Suprapubic skin (tissue), 4 donors: ENCODE data around the gene HMG20A. TPM values are rescaled to one million over a fixed set of nuclear protein-coding genes. Genes with fewer than 3 reads are reported as not detected.
A peak's percentile ranks its signal among the peaks of the same experiment; 100 is the strongest.

Experiments
- DNase-seq, 2 donors: peaks; one replicate each; pipeline ENCODE4 v3.0.0-alpha.2; 2019; ENCODE audit warnings: low spot score in 2 of 2
- H3K27ac ChIP-seq: fragments of 200-600 bp; sonication (generic); one replicate; pipeline ENCODE4 v1.5.1; 2019
- H3K27me3 ChIP-seq: fragments of 200-600 bp; sonication (generic); one replicate; pipeline ENCODE4 v1.5.1; 2019
- H3K36me3 ChIP-seq: fragments of 200-600 bp; sonication (generic); one replicate; pipeline ENCODE4 v1.5.1; 2019
- H3K4me1 ChIP-seq: fragments of 200-600 bp; sonication (generic); one replicate; pipeline ENCODE4 v1.5.1; 2019
- H3K4me3 ChIP-seq: fragments of 200-600 bp; sonication (generic); one replicate; pipeline ENCODE4 v1.5.1; 2019; ENCODE audit warnings: mild to moderate bottlenecking
- H3K9me3 ChIP-seq: fragments of 200-600 bp; sonication (generic); one replicate; pipeline ENCODE4 v1.5.1; 2019
- CTCF ChIP-seq, 2 donors: fragments of 200-600 bp in 1 of 2; fragments of 450-650 bp in 1 of 2; sonication (generic) in 1 of 2; IDR thresholded peaks; one replicate each; pipeline ENCODE4 v1.5.1; 2016 to 2019; ENCODE audit warnings: antibody characterized with exemption in 2 of 2, mild to moderate bottlenecking in 1 of 2, moderate library complexity in 1 of 2
- EP300 ChIP-seq: sonication (generic); formaldehyde crosslinking; IDR thresholded peaks from one replicate; pipeline ENCODE4 v1.6.1; 2017; ENCODE audit warnings: antibody characterized with exemption
- POLR2A ChIP-seq, 2 donors: fragments of 450-650 bp; IDR thresholded peaks; one replicate each; pipeline ENCODE4 v1.6.1; 2017; ENCODE audit warnings: antibody characterized with exemption in 2 of 2, mild to moderate bottlenecking in 2 of 2, moderate library complexity in 2 of 2
- POLR2AphosphoS5 ChIP-seq, 3 donors: sonication (generic); formaldehyde crosslinking; IDR thresholded peaks; one replicate each; pipeline ENCODE4 v1.6.1; 2017; ENCODE audit warnings: antibody characterized with exemption in 3 of 3
- WGBS: methylation state at CpG from one replicate; pipeline ENCODE4 v1.1.5; 2018; 5-methylcytosine and 5-hydroxymethylcytosine counted together
- total RNA-seq, 4 donors: library from RNA; depleted of rRNA; stranded (reverse); fragments of >200 nt; gene quantifications; one replicate each; pipeline ENCODE4 v1.1.0, GENCODE V29; 2016

The HMG20A gene
- total RNA-seq, 4 donors from 2014 or later: 21.3 to 35.6 (median 23.5) TPM

GRCh38 chr15:77478051-77478450, 57.4 kb downstream of the HMG20A start:
- no peaks in the 10 kb centered on the region for H3K9me3 ChIP-seq
- H3K4me3 ChIP-seq: no peak overlapping the region
- H3K27me3 ChIP-seq: no peaks in the 10 kb centered on the region
- H3K27ac ChIP-seq: no peak overlapping the region
- TF ChIP-seq CTCF (IDR thresholded peaks at IDR 0.05) (no peak), EP300 (no peak), POLR2A (IDR thresholded peaks at IDR 0.05) (no peak), POLR2AphosphoS5 (IDR thresholded peaks at IDR 0.05) (no peak)
- DNase-seq: no peak
- peaks cover 45% of the 10 kb centered on the region for H3K36me3 ChIP-seq
- 94% methylated on average over 8 of the region's 8 CpGs for WGBS
- H3K4me1 ChIP-seq: peaks cover 5% of the 10 kb centered on the region

- peaks cover 53% of the 10 kb centered on the region for H3K36me3 ChIP-seq
These were observed 58.3 kb downstream of the HMG20A start for GRCh38 chr15:77479015-77479414.

GRCh38 chr15:77480859-77481633, 60.4 kb downstream of the HMG20A start:
- no peak for DNase-seq
- no peak overlapping the region for H3K27ac ChIP-seq
- 64% methylated on average over 2 of the region's 2 CpGs for WGBS

More at GRCh38 chr15:77479015-77479414, 58.3 kb downstream of the HMG20A start:
- 91% methylated on average over 3 of the region's 3 CpGs for WGBS
- no peak for TF ChIP-seq EP300
- TF ChIP-seq CTCF (IDR thresholded peaks at IDR 0.05): no peak
- TF ChIP-seq POLR2A (IDR thresholded peaks at IDR 0.05): no peak
- TF ChIP-seq POLR2AphosphoS5 (IDR thresholded peaks at IDR 0.05): no peak
- Histone ChIP-seq H3K27ac (no peak overlapping the region), H3K4me3 (no peak overlapping the region), H3K27me3 (no peaks in the 10 kb centered on the region), H3K4me1 (peaks cover 5% of the 10 kb centered on the region), H3K9me3 (no peaks in the 10 kb centered on the region)
- no peak for DNase-seq

GRCh38 chr15:77481670-77482069, 61.0 kb downstream of the HMG20A start:
- H3K27ac ChIP-seq: no peak overlapping the region
- WGBS: 20% methylated on average over 1 of the region's 1 CpG
- H3K4me1 ChIP-seq: peaks cover 9% of the 10 kb centered on the region
- no peak overlapping the region for H3K4me3 ChIP-seq
- no peaks in the 10 kb centered on the region for H3K27me3 ChIP-seq
- peaks cover 56% of the 10 kb centered on the region for H3K36me3 ChIP-seq
- TF ChIP-seq POLR2AphosphoS5 (IDR thresholded peaks at IDR 0.05) (peak in 1 of 3 donors; percentile 25), POLR2A (IDR thresholded peaks at IDR 0.05) (no peak)
- H3K9me3 ChIP-seq: no peaks in the 10 kb centered on the region
- DNase-seq: no peak

More at GRCh38 chr15:77480859-77481633, 60.4 kb downstream of the HMG20A start:
- H3K36me3 ChIP-seq: peaks cover 56% of the 10 kb centered on the region
- H3K4me3 ChIP-seq: no peak overlapping the region
- no peaks in the 10 kb centered on the region for H3K27me3 ChIP-seq
- peaks cover 5% of the 10 kb centered on the region for H3K4me1 ChIP-seq
- TF ChIP-seq POLR2A (IDR thresholded peaks at IDR 0.05) (no peak), POLR2AphosphoS5 (IDR thresholded peaks at IDR 0.05) (no peak), CTCF (IDR thresholded peaks at IDR 0.05) (no peak), EP300 (no peak)
- H3K9me3 ChIP-seq: no peaks in the 10 kb centered on the region

- peaks cover 53% of the 10 kb centered on the region for H3K36me3 ChIP-seq
- no peak for DNase-seq
These were observed 61.9 kb downstream of the HMG20A start for GRCh38 chr15:77482570-77482969.

More at GRCh38 chr15:77482570-77482969, 61.9 kb downstream of the HMG20A start:
- Histone ChIP-seq H3K4me3 (no peak overlapping the region), H3K27ac (no peak overlapping the region), H3K4me1 (peaks cover 13% of the 10 kb centered on the region), H3K9me3 (no peaks in the 10 kb centered on the region), H3K27me3 (no peaks in the 10 kb centered on the region)
- TF ChIP-seq POLR2A (IDR thresholded peaks at IDR 0.05): no peak
- TF ChIP-seq CTCF (IDR thresholded peaks at IDR 0.05): no peak
- no peak for TF ChIP-seq POLR2AphosphoS5 (IDR thresholded peaks at IDR 0.05)
- TF ChIP-seq EP300: no peak
- WGBS: 74% methylated on average over 2 of the region's 2 CpGs
